Activated gamma-delta T cell treated with Interleukin-2 at 50 U/mL for 16 hours (primary cell): ENCODE measurements around the gene PTX3.

Experiments used
- DNase-seq: peaks from one replicate; pipeline ENCODE4 v3.0.0-alpha.2; 2020

Gene PTX3

DNA sequence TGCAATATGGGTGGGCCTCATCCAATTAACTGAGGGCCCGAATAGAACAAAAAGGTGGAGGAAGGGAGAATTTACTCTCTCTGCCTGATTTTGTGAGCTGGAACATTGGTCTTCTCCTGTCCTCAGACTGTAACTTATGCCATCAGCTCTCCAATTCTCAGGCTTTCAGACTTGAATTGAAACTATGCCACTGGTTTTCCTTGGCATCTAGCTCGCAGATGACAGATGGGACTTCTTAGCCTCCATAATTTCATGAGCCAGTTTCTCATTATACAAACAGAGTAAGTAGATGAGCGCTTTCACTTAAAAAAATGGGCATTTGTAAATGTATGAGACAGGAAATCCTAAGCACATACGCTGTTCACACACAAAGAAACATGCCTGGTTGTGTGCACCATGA lies 8.7 kb upstream of the PTX3 start:
- DNase-seq = no peak

DNA sequence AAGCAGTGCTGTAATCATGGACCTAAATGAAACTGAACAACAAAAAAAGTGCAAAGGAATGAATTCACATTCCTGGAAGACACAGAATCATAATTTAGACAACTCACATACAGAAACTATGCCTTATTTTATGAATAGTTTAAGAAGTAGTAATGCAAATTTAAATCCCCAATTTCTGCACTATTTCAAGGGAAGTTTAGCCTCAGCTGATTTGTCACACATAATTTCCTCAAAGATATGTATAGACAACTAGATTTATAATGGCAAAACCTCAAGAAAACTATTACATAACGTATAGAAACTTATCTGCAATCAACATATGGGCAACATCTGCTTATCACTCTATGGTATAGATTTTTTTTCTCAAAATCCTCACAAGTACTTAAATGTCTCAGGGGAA lies 7.8 kb upstream of the PTX3 start:
- DNase-seq = no peak

DNA sequence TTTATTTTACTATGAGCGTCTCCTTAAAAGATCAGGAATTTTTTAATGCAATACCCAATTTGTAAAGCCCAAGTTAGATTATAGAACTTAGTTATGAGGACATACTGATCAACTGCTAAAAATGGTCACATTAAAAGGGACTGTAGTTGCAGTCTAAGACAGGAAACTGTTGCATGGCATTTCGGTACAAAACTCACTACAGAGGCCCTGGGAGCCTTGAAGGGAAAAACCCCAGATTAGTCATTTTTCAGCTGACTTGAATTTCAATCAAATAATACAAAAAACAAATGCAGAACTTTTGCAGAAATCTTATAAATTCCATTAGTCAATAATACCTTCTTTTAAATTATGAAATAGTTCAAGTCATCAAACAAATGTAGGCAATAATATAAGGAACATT lies 6.9 kb upstream of the PTX3 start:
- no peak for DNase-seq

DNA sequence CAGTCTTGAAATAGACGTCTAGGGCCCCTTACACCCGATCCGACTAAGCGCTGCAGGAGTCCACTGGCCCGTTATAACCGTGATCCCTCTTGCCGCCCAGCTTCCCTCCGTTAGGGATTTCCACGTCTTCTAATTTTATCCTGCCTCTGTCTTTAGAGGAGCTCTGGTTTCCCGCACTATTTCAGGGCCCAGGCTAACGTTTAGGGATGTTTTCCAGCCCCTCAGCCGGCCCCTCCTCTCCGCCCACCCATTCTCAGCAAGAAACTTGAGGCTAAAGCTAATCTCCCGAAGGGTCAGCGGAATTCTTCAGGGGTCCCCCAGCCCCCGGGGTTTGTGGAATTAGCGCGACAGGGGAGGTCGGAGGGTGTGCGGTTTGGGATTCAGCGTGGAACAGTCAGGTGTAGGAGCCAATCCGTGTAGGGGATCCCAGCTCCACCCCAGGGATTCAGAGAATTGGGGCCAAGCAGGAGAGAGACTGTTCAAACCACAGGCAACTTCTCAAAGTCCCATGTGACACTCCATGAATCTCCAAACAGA lies 1.6 kb downstream of the PTX3 start:
- DNase-seq = no peak

DNA sequence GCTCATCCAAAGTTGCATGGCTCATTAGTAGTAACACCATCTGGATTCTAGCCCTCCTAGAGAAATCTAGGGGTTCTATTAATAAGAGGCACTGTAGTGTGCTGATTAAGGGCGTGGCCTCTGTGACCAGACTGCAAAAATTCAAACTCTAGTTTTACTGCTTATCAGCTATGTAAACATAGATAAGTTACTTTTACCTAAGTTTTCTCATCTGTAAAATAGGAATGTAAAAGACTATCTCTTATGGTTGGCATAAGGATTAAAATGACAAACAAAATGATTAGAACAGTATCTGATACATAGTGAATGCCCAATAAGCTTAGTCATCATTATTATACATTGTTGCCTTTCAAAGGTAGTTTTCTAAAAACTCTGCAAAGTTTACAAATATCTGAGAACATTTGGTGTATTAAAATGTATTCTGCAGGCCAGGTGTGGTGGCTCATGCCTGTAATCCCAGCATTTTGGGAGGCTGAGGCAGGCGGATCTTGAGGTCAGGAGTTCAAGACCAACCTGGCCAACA lies 4.5 kb downstream of the PTX3 start:
- DNase-seq = no peak

DNA sequence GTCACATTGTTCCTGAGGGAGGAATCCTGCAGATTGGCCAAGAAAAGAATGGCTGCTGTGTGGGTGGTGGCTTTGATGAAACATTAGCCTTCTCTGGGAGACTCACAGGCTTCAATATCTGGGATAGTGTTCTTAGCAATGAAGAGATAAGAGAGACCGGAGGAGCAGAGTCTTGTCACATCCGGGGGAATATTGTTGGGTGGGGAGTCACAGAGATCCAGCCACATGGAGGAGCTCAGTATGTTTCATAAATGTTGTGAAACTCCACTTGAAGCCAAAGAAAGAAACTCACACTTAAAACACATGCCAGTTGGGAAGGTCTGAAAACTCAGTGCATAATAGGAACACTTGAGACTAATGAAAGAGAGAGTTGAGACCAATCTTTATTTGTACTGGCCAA lies 6.1 kb downstream of the PTX3 start:
- DNase-seq = no peak

DNA sequence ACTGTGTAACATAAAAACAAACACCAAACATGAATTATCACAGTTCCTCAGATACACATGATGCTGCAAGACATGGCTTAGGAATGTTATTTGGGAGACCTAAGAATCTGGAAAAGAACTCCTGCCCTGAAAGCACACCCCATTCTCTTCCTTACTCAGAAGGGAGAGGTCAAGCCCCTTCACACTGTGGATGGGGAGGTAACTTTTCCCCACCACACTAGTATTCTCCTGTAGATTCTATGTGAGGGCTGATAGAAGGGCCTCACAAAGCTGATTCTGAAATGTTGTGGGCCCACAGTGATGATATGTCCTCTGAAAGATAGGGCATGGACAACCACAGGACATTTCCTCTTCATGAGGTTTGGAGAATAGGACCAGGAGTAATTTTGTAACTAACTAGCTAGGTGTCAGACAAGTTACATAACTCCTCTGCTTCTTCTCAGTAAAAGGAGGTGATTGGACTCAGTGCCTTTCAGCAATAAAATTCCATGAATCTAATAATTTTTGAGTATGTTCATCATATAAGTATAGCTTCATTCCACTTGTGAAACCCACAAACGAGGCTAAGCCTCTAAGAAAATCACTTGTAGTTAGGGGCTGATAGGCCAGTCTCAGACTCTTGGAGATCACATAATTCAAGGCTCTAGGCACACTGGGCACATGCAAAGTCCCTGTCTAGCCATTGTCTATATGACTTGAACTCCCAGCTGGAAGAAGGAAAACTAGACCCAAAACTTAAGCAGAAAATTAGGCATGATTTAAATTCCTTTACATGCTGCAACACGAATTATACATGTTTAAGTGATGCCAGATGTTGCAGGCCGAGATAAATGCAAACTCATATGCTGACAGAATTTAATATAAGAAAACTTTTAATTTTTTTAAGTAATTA lies 7.5 kb downstream of the PTX3 start:
- no peak for DNase-seq

DNA sequence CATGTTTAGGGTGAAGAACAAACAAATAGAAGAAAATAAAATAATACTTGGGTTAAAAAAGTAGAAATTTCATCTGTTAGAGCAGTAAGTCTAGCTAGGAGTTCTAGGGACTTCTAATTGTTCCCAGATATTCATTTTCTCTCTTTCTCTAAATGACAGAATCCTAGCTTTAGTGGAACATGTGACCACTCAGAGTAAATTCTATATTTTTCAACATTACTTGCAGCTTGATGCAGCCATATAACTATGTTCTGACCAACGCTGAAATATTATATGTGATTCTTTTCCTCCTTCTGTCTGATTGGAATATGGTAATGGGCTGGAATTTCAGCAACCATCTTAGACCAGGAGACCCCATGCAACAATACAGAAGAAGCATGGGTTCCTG lies 8.1 kb downstream of the PTX3 start:
- no peak for DNase-seq

DNA sequence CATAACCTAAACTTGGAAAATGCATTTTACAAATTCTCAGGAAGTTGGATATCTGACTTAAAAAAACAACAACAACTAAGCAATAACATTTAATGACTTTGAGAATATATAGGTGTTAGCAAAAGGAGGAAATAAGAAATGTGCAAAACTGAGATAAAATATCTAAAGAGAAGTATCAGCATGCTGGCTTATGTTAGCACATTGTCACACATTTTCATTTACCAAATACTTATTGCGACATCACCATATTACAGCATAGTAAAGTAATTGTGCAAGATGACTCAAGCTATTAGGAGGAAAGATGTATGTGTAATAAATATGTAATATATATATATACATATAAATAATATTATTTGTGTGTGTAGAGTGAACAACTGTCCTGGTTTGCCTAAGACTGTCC lies 9.2 kb downstream of the PTX3 start:
- DNase-seq = no peak

DNA sequence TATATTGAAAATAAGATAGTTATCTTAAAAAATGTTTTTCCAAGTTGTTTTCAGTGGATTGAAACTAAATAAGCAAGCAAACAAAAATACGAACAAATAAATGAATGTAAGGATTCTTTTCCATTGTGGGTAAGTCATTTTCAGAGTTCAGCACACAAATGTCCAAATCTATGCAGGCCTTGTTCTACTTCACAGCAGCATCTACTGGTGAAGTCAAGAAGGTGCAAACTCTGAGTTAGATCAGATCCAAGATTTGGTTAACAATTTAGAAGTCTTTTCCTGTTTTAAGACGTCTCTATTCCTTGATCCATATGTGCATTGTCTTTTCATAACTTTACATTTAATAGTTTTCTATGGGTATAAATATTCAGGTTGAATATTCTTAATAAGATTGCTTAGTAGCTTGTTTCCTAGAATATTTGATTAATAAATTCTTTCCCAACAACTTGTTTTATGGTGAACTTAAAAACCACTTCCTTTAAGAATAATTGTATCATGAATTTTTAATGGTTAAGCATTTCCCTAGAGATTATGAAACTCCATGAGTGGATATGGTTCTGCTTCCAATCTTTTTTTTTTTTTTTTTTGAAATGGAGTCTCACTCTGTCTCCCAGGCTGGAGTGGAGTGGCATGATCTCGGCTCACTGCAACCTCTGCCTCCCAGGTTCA lies 10.5 kb downstream of the PTX3 start:
- no peak for DNase-seq

DNA sequence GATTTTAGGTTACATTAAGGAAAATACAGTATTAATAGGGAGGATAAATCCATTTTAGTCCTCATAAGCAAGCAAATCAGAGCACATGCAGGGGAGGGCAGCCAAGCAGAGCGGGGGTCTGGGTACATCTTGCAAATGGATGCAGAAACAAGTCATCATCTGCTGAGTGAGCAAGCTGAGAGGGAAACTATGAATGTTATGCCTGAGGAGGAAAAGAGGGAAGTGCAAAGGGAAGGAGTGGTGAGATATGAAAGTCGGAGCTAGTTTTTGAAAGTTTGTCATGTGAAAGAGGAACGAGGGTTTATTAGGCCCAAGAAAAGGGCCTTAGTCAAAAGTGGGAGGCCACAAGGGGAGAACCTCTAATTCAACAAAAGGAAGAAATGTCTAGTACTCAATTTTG lies 15.4 kb downstream of the PTX3 start:
- no peak for DNase-seq

DNA sequence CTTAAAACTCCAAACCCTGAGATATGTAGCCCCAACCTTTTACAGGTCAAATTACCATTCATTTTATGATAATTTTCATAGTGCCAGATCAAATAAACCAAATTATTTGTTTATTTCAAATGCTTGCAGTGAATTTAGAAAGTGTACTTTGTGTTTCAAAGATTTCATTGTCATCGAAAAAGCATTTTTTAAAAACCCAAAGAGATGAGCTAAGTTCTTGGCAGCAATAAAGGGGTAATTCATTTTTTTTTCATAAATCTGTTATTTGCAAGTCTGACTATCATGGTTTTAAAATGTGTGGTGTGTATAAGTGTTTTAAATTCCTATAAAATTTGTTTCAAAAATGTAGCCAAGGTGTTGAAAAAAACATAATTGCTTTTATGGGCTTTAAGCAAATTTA lies 17.2 kb downstream of the PTX3 start:
- no peak for DNase-seq

DNA sequence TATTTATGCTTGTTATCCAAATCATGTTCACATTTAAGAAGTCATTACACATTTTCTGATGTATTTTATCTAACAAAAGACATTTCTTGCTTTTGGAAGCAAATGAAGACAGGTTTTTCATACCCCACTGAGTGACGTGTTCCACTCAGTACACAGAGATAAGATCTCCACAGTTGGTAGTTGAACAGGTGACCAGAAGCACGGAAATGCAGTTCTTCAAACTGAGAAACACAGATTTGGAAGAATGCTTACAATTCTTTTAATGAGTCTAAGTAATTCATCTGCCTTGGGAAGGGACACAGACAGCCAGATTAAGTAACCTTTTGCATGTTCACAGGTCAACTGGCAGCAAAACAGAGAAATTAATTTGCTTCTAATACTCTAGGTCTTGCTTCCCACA lies 23.1 kb downstream of the PTX3 start:
- no peak for DNase-seq

DNA sequence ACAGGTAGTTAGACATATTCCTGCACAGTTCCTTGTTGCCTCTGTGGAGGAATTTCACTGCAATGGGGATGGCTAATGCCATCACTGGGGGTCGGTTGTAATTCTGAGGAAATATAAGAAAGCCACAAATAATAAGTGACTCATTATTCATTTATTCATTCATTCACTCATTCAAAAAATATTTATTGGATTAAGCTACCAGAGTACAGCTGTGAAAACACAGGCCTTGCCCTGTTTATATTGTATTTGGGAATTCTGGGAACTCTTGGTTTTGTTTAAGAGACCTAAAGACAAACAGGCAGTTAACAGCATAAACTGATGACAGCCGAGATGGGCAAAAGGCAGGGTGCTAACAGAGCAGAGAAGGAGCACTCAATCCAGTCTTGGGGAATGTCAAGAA lies 23.6 kb downstream of the PTX3 start:
- DNase-seq = no peak

DNA sequence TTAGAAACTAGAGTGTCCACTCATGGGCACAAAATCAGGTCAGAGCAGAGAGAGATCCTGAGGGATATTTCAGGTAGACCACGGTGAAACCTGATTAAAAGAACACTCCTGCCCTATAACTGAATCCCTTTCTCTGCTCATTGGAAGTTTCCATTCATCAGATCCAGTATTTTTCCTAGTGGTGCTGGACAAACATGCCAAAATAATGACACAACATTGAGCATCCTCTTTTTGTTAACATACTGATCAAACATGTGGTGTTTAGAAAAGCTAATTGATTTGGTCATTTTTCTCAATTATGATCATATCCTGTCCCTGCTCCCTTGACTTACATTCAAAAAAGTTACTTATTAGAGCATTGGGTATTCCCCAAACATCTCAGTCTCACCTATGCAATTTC lies 27.2 kb downstream of the PTX3 start:
- DNase-seq = no peak

DNA sequence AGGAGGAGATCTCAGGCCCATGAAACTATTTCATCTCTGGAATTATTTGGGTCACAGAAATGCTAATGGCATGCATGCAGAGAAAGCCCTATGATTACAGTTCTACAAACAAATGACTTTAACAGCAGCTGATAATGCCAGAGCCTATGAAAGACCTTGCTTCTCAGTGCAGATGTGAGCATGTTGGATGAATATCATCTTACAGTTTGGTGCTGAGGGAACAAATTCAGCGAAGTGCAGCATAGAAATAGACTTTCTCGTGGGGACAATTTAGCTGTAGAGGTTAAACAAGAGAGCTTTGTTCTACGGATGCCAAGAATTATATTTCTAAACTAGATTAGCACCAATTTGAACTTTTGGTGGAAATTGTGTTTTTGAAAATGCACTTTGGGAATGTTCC lies 27.7 kb downstream of the PTX3 start:
- DNase-seq = no peak

DNA sequence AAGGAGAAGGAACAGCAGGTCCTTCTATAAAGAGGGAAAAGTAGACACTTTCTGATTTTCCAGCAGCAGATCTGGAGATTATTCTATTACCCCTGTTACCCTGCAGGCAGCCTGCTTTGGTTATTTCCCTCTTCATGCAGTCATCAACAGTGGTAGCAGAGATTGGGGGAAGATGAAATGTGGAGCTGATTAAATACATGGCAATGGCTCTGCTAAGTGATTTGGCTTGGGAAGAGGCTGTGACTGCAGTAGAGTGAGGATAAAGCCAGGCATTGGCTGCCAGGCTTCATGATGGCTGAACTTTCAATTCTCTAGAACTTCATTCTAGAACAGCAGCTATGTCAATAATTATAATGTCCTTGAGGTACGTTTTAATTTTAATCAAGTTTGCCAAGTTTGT lies 29.1 kb downstream of the PTX3 start:
- no peak for DNase-seq

DNA sequence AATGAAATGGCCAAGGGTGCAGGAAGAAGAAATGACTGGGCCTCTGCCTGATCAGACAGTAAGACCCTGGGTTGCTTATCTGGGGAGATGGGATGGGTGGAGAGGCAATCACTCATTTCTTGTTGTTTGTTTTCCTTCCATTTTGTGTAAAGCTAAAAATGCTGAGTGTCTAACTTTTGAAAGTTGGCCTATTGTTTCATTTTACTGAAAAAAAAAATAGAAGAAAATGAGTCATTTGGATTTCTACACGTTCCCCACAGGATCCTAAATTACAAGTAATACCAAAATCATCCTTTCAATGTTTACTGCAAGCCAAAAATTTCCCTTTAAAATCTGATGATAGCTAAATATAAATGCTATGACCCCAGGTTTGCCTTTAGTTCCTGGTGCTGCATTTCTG lies 30.6 kb downstream of the PTX3 start:
- DNase-seq = no peak

DNA sequence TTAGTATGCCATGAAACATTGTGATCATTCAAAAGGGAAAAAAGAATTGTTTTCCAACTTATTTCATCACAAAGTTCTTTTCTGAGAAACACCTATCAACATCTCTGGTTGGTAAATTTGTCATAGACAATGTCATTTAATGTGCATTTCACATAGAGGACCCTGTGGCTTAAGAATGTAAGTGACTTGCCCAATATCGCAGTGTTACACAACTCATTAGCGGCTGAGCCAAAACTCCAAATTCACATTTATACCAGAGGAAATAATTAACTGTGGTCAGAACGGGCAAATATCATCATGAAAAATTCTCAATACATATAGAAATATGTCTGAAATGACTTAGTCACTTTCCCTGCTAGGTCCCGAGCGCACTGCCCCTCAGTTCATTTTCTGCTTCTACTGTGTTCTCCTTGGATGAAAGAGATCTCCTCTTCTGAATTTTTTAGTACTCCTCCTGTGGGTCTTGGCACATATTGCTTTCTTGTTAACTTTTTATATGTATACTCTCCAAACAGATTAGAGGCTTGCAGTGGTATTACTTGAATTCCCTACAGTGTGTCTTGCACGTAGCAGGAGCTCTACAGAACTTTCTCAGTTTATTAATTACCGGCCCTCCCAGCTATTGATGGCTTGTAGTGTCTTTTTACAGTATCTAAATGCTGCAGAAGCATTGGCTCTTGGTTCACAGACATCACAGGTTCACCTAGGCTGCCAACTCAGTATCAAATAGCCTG lies 33.1 kb downstream of the PTX3 start:
- no peak for DNase-seq

DNA sequence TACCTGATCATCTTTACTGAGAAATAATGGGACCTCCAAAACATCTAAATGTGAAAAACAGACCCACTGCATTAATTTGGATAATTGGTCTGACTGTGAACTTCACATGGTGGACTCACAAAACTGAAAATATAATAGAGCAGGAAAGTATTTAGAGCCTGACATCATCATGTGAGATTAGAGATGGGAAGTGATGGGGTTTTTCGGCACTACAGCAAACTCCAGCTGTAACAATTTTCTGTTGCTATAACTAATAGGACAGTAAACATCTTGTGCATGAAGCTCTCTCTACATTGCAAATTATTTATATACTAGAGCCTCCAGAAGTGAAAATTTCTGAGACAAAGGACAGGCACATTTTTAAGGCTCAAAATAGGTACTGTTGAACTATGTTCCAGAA lies 34.4 kb downstream of the PTX3 start:
- DNase-seq = no peak

DNA sequence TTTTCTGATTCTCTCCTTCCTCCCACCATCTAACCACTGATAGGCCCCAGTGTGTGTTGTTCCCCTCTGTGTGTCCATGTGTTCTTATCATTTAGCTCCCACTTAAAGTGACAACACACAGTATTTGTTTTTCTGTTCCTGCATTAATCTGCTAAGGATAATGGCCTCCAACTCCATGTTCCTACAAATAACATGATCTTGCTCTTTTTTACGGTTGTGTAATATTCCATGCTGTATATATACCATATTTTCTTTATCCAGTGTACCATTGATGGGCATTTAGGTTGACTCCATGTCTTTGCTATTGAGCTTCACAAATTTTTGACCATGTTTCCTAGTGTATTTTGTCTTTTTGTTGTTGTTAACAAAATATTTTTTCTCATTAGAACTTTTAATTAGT lies 36.0 kb downstream of the PTX3 start:
- no peak for DNase-seq

DNA sequence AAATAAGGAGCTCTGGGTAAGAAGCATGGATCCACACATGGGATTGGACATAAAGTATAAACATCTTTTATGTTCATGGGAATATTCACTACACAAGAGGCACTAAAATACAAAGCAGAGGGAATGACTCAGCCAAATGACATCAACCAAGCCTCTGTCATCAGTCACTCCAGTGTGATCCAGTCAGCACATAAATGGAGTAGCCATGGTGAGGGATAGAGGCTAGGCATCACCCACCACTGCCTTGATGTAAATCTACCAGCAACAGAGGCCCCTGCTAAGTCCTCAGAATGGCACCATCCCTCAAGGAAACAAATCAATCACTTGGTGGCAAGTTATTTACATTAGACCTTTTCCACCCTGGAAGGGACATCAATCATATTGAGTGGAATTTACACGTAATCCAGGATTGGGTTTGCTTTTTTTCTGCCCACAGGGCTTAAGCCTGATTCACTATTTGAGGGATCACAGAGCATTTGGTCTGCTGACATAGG lies 39.3 kb downstream of the PTX3 start:
- no peak for DNase-seq

DNA sequence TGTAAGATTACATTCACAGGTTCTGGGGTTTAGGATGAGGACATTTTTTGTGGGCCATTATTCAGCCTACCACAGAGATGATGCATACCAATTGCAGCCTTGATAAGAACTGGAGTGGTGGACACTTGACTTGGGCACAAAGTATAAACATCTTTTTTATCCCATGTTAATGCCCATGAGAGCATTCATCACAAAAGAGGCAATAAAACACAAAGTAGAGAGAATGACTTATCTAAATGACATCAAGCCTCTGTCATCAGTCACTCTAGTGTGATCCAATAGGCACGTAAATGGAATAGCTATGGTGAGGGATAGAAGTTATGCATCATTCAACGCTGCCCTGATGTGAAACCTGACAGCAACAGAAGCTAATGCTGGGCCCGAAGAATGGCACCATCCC lies 40.8 kb downstream of the PTX3 start:
- DNase-seq = no peak
